ENCODE results near the gene VGLL4. TPM values are rescaled to one million over a fixed set of nuclear protein-coding genes. Genes with fewer than 3 reads are reported as not detected.

The VGLL4 gene
- total RNA-seq, 1 experiment from 2014 or later = 26.9 TPM

- no peaks in the 10 kb centered on the region for H3K9me3 ChIP-seq (ENCODE audit: control insufficient read depth in 1 of 2, insufficient read depth in 1 of 2, low read depth in 1 of 2, low read length in 2 of 2)
- no peaks in the 10 kb centered on the region for H3K36me3 ChIP-seq (ENCODE audit: control insufficient read depth in 1 of 2, insufficient read depth in 2 of 2, low read length in 2 of 2)
- ChIA-PET CTCF (no interaction called here), POLR2A (no interaction called here), RAD21 (ENCODE audit: low non-redundant PET in 1 of 2, low total read pairs in 2 of 2, uncharacterized antibody in 2 of 2, unreplicated experiment in 2 of 2) (no interaction called here)
- H2AFZ ChIP-seq (ENCODE audit: low read depth, low read length, poor library complexity, severe bottlenecking) = no peak overlapping the region
- peaks cover 3% of the 10 kb centered on the region; the same call in 1 of the 2 replicates for H3K79me2 ChIP-seq (ENCODE audit: insufficient read depth, low read length)
- H3K4me1 ChIP-seq (ENCODE audit: control insufficient read depth in 1 of 2, insufficient read depth in 2 of 2, low read length in 2 of 2) = peaks cover 30 to 35% of the 10 kb centered on the region in 2 experiments
- no peak overlapping the region for H3K9ac ChIP-seq (ENCODE audit: low read length)
- intact Hi-C loops (cut with micrococcal nuclease) = no loop called here
- no peak overlapping the region for H3K27ac ChIP-seq (ENCODE audit: low read depth, low read length)
- no peak for ATAC-seq
- no peak overlapping the region for H3K4me2 ChIP-seq (ENCODE audit: low read length)
- DNase-seq (ENCODE audit: low read depth, low spot score) = no peak
- no peaks in the 10 kb centered on the region for H3K27me3 ChIP-seq (ENCODE audit: insufficient read depth, low read length)
- no peaks in the 10 kb centered on the region for H4K20me1 ChIP-seq (ENCODE audit: insufficient read depth)
- no peak overlapping the region for H3K4me3 ChIP-seq (replicated peaks in 1 of 2; ENCODE audit: low read depth in 1 of 2, low read length in 2 of 2)
- H3K9me2 ChIP-seq (ENCODE audit: insufficient read depth) = no peaks in the 10 kb centered on the region
- BruUV-seq (replicated peaks) = no TSS peak
- TF ChIP-seq CTCF (IDR thresholded peaks at IDR 0.05 in 2 of 3, conservative IDR thresholded peaks at IDR 0.05 in 1 of 3; ENCODE audit: borderline replicate concordance in 1 of 3, insufficient read depth in 1 of 3, low read depth in 2 of 3, low read length in 2 of 3) (no peak), SP1 (IDR thresholded peaks at IDR 0.05; ENCODE audit: low read depth) (no peak), ZFX (IDR thresholded peaks at IDR 0.05) (no peak), ATF3 (IDR thresholded peaks at IDR 0.05) (no peak), RAD21 (IDR thresholded peaks at IDR 0.05; ENCODE audit: low read depth) (no peak), EGR1 (IDR thresholded peaks at IDR 0.05; ENCODE audit: low read depth) (no peak), FOSL1 (IDR thresholded peaks at IDR 0.05; ENCODE audit: low read depth) (no peak), ZBTB33 (IDR thresholded peaks at IDR 0.05; ENCODE audit: extremely low read depth, insufficient replicate concordance, low read length) (no peak), YY1 (IDR thresholded peaks at IDR 0.05; ENCODE audit: extremely low read depth, insufficient replicate concordance, low read depth, low read length) (no peak), POLR2AphosphoS5 (IDR thresholded peaks at IDR 0.05; ENCODE audit: low read depth, low read length) (no peak), POLR2A (IDR thresholded peaks at IDR 0.05; ENCODE audit: borderline replicate concordance, extremely low read depth, insufficient read depth, insufficient read length) (no peak), CBX3 (IDR thresholded peaks at IDR 0.05; ENCODE audit: low read depth) (no peak), MAX (IDR thresholded peaks at IDR 0.05) (no peak), TCF7L2 (IDR thresholded peaks at IDR 0.05; ENCODE audit: borderline replicate concordance, extremely low read depth, insufficient read depth, insufficient read length) (no peak), CEBPB (IDR thresholded peaks at IDR 0.05; ENCODE audit: low read depth) (no peak), SIN3A (IDR thresholded peaks at IDR 0.05; ENCODE audit: low read depth) (no peak), REST (IDR thresholded peaks at IDR 0.05; ENCODE audit: low read depth) (no peak), SRF (IDR thresholded peaks at IDR 0.05; ENCODE audit: low read depth) (no peak)
Measured at GRCh38 chr3:11565492-11565891, 78.2 kb downstream of the VGLL4 start.
